ENCODE results near the gene ESCO1. TPM values are rescaled to one million over a fixed set of nuclear protein-coding genes. Genes with fewer than 3 reads are reported as not detected.

Gene ESCO1
- total and polyA plus RNA-seq, 2 of the 4 experiments (the other 2 are of a cell fraction), result 3.1 to 4.5 TPM

DNA sequence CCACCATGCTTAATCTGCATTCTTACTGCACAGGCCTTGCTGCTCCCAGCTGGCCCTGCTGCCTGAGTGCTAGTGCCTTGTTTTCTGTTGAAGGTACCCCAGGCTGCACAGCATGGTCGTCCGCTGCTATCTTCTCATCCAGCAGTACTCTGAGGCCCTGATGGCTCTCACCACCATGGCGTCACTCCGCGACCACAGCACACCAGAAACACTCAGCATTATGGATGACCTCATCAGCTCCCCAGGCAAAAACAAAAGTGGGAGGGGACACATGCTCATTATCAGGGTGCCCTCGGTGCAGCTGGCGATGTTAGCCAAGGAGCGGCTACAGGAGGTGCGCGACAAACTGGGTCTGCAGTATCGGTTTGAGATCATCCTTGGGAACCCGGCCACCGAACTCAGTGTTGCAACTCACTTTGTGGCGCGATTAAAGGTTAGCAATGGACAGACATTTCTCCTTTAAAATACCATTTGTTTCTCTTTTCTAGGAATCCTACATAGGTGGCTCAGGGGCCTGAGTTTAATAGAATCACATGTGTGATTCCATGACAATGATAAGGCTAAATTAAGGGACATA is 110.5 kb downstream of the ESCO1 start:
- Histone ChIP-seq H3K18ac (ENCODE audit: low read depth, low read length) (no peak overlapping the region), H3K4ac (ENCODE audit: low read depth, low read length) (no peak overlapping the region), H2AK9ac (replicated peaks; ENCODE audit: low read depth, low read length, poor library complexity) (no peak overlapping the region), H2AFZ (replicated peaks; ENCODE audit: low read length, poor library complexity) (no peak overlapping the region), H3K27me3 (ENCODE audit: control insufficient read depth, insufficient read depth, low read length) (no peaks in the 10 kb centered on the region), H3K4me2 (ENCODE audit: low read depth, low read length) (no peak overlapping the region), H3K23ac (ENCODE audit: low read depth, low read length) (no peak overlapping the region), H4K5ac (ENCODE audit: low read depth, low read length) (no peak overlapping the region), H3K79me1 (ENCODE audit: low read depth in 1 of 2, low read length in 2 of 2) (no peaks in the 10 kb centered on the region), H4K8ac (ENCODE audit: low read depth in 2 of 2, low read length in 2 of 2) (no peak overlapping the region), H3K27ac (ENCODE audit: insufficient read depth, low read length) (no peak overlapping the region), H3K9ac (ENCODE audit: low read depth, low read length) (no peak overlapping the region), H3K9me1 (ENCODE audit: insufficient read depth, low read length) (no peaks in the 10 kb centered on the region), H3K56ac (ENCODE audit: extremely low read depth, insufficient read depth, low read length) (no peak overlapping the region), H2AK5ac (ENCODE audit: low read depth, low read length) (no peak overlapping the region), H3K4me1 (ENCODE audit: control insufficient read depth, insufficient read depth, low read length) (0 out of 2 replicates have a peak, but pooled peaks cover 2% of the 10 kb centered on the region), H2BK120ac (ENCODE audit: low read depth, low read length) (no peak overlapping the region), H2BK20ac (ENCODE audit: low read depth, low read length) (no peak overlapping the region), H2BK5ac (ENCODE audit: low read depth, low read length, poor library complexity, severe bottlenecking) (no peak overlapping the region), H3K4me3 (ENCODE audit: insufficient read depth, low read depth, low read length) (no peak overlapping the region), H4K91ac (ENCODE audit: insufficient read depth, low read depth, low read length) (no peak overlapping the region), H3K9me3 (ENCODE audit: control insufficient read depth, insufficient read depth, low read length) (no peaks in the 10 kb centered on the region), H4K20me1 (ENCODE audit: insufficient read depth, low read length) (no peaks in the 10 kb centered on the region), H3K14ac (replicated peaks; ENCODE audit: low read depth, low read length) (no peak overlapping the region), H3K36me3 (ENCODE audit: control insufficient read depth, insufficient read depth, low read length) (no peaks in the 10 kb centered on the region), H2BK15ac (ENCODE audit: low read depth, low read length) (no peak overlapping the region)
- no peak for ATAC-seq (ENCODE audit: low read depth)
- CTCF ChIA-PET, result interaction anchor here (0.9 to 1.6 kb wide), 3 partner anchors 12 to 111 kb away, joined by 3 to 5 read pairs (median 5); partner anchors contain the start of gene ESCO1
- intact Hi-C loops (cut with micrococcal nuclease) (loop anchor here (1.0 to 5.0 kb wide), 4 partner anchors 110 to 466 kb away; partner anchors contain the start of genes ABHD3 and ESCO1), dilution Hi-C loops (cut with HindIII; ENCODE audit: low sequenced_read_pairs, unreplicated experiment) (no loop called here), in situ Hi-C loops (cut with MboI; ENCODE audit: low sequenced_read_pairs) (loop anchor here (25.0 kb wide), 1 partner anchor 472 kb away; no protein-coding TSS in a partner anchor)
- 89% methylated on average over 7 of the region's 15 CpGs; no CpG with 5 or more reads in 1 of the 2 experiments for WGBS, 2 experiments (ENCODE audit: extremely low coverage in 2 of 2, insufficient read length in 1 of 2)
- no peak for DNase-seq
- no TSS peak for BruUV-seq (replicated peaks)
- no peak for TF ChIP-seq MAFK (IDR thresholded peaks at IDR 0.05; ENCODE audit: low read depth, low read length)
- TF ChIP-seq FOS (IDR thresholded peaks at IDR 0.05; ENCODE audit: low read depth, low read length), result no peak
- TF ChIP-seq, protein P1, sequence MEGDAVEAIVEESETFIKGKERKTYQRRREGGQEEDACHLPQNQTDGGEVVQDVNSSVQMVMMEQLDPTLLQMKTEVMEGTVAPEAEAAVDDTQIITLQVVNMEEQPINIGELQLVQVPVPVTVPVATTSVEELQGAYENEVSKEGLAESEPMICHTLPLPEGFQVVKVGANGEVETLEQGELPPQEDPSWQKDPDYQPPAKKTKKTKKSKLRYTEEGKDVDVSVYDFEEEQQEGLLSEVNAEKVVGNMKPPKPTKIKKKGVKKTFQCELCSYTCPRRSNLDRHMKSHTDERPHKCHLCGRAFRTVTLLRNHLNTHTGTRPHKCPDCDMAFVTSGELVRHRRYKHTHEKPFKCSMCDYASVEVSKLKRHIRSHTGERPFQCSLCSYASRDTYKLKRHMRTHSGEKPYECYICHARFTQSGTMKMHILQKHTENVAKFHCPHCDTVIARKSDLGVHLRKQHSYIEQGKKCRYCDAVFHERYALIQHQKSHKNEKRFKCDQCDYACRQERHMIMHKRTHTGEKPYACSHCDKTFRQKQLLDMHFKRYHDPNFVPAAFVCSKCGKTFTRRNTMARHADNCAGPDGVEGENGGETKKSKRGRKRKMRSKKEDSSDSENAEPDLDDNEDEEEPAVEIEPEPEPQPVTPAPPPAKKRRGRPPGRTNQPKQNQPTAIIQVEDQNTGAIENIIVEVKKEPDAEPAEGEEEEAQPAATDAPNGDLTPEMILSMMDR (conservative IDR thresholded peaks at IDR 0.05; ENCODE audit: low read depth, low read length), result no peak
- POLR2A ChIA-PET (ENCODE audit: unreplicated experiment), result no interaction called here

All from IMR-90 (cell line).